HG03135 (cell line): ENCODE measurements around the gene ERMAP.

ENCODE experiments used
- ATAC-seq: cut with Tn5 transposase; IDR thresholded peaks from one replicate; pipeline ENCODE4 v1.9.1; 2021; ENCODE audit warnings: mild to moderate bottlenecking, moderate library complexity; ENCODE audit not compliant: unreplicated experiment

ERMAP gene

GRCh38 chr1:42816585-42817439 lies at the start of gene ERMAP, which contains the start of gene SVBP:
ERMAP (plus strand) TSS chr1:42817122; CDS start chr1:42830449, 13,327 bp downstream.
SVBP (minus strand) TSS chr1:42817397; CDS start chr1:42816544, 853 bp downstream.
- ATAC-seq: peak; percentile 84

- ATAC-seq: peak; percentile 10
These were observed 49.4 kb upstream of the ERMAP start for GRCh38 chr1:42767510-42768000.

- no peak for ATAC-seq
These were observed 48.8 kb upstream of the ERMAP start for GRCh38 chr1:42768172-42768571.

GRCh38 chr1:42769811-42770210 lies 47.1 kb upstream of the ERMAP start:
- no peak for ATAC-seq

GRCh38 chr1:42773420-42773819 lies 43.5 kb upstream of the ERMAP start:
- no peak for ATAC-seq

- ATAC-seq: no peak
These were observed 41.9 kb upstream of the ERMAP start for GRCh38 chr1:42774928-42775526.

- no peak for ATAC-seq
These were observed 40.4 kb upstream of the ERMAP start for GRCh38 chr1:42776502-42776901.

GRCh38 chr1:42777852-42778251 lies 39.1 kb upstream of the ERMAP start:
- ATAC-seq: no peak

GRCh38 chr1:42779725-42780124 lies 37.2 kb upstream of the ERMAP start:
- peak; percentile 54 for ATAC-seq

GRCh38 chr1:42780176-42780575 lies 36.7 kb upstream of the ERMAP start:
- ATAC-seq: no peak

- no peak for ATAC-seq
These were observed 33.8 kb upstream of the ERMAP start for GRCh38 chr1:42783092-42783491.

GRCh38 chr1:42784547-42784945 lies 32.4 kb upstream of the ERMAP start:
- ATAC-seq: no peak

GRCh38 chr1:42784946-42785693 lies 31.8 kb upstream of the ERMAP start, which contains the start of gene TMEM269:
TMEM269 (plus strand) TSS chr1:42784991; CDS start chr1:42789894, 4,903 bp downstream.
- ATAC-seq: no peak

GRCh38 chr1:42786097-42786496 lies 30.8 kb upstream of the ERMAP start:
- ATAC-seq: no peak

GRCh38 chr1:42788021-42788420 lies 28.9 kb upstream of the ERMAP start:
- no peak for ATAC-seq

- no peak for ATAC-seq
These were observed 23.1 kb upstream of the ERMAP start for GRCh38 chr1:42793824-42794223.

- ATAC-seq: no peak
These were observed 19.5 kb upstream of the ERMAP start for GRCh38 chr1:42797414-42797813.

- ATAC-seq: no peak
These were observed 18.9 kb upstream of the ERMAP start for GRCh38 chr1:42797979-42798378.

- no peak for ATAC-seq
These were observed 15.0 kb upstream of the ERMAP start for GRCh38 chr1:42801832-42802473.

GRCh38 chr1:42806171-42806570 lies 10.8 kb upstream of the ERMAP start:
- no peak for ATAC-seq

GRCh38 chr1:42806593-42806992 lies 10.3 kb upstream of the ERMAP start:
- no peak for ATAC-seq
